CD4-positive, alpha-beta memory T cell (primary cell): ENCODE measurements around the gene RAB4A. TPM values are rescaled to one million over a fixed set of nuclear protein-coding genes. Genes with fewer than 3 reads are reported as not detected.
"Not testable (repeated sequence)": the region's sequence is repeated elsewhere in the genome, so short reads cannot be mapped to it uniquely, and the experiment has no call there.

Source experiments
- CTCF ChIA-PET: fragments of 350-600 bp; sonication (Branson Sonifier 250); formaldehyde crosslinking; loops from one replicate; lab custom pipeline; 2021; ENCODE audit warnings: inconsistent platforms; ENCODE audit not compliant: partially characterized antibody; lab: Charles Lee
- POLR2A ChIA-PET: fragments of 350-600 bp; sonication (Branson Sonifier 250); formaldehyde crosslinking; loops from one replicate; lab custom pipeline; 2021; ENCODE audit not compliant: partially characterized antibody; lab: Charles Lee
- DNase-seq, 5 donors: peaks; one replicate each; pipeline versions ENCODE4 v3.0.0 to v3.0.0-alpha.2; 2020 to 2022; ENCODE audit warnings: mixed read lengths in 1 of 5
- H3K27ac ChIP-seq: one replicate; pipeline ENCODE4 v1.7.0; 2013; ENCODE audit warnings: low read depth, low read length
- H3K27me3 ChIP-seq: 2 replicates; pipeline ENCODE4 v1.7.0; 2013; ENCODE audit warnings: mild to moderate bottlenecking, low read length, moderate library complexity; ENCODE audit not compliant: insufficient read depth
- H3K36me3 ChIP-seq: 2 replicates; pipeline ENCODE4 v1.7.0; 2013; ENCODE audit warnings: mild to moderate bottlenecking, low read length, moderate library complexity; ENCODE audit not compliant: insufficient read depth
- H3K4me1 ChIP-seq: 2 replicates; pipeline ENCODE4 v1.7.0; 2013; ENCODE audit warnings: mild to moderate bottlenecking, low read length, moderate library complexity; ENCODE audit not compliant: insufficient read depth
- H3K4me3 ChIP-seq, 2 donors: one replicate each; pipeline ENCODE4 v1.7.0; 2013; ENCODE audit warnings: low read length in 2 of 2, mild to moderate bottlenecking in 1 of 2
- H3K9me3 ChIP-seq, 2 donors: one replicate each; pipeline ENCODE4 v1.7.0; 2013; ENCODE audit warnings: low read length in 2 of 2, control low read depth in 1 of 2; ENCODE audit not compliant: control insufficient read depth in 1 of 2
- H3K27ac Mint-ChIP-seq, 7 donors: one replicate each; pipeline ENCODE4 v1.8.0; 2020 to 2021; ENCODE audit warnings: mixed read lengths in 7 of 7, mild to moderate bottlenecking in 6 of 7, inconsistent platforms in 3 of 7, moderate library complexity in 3 of 7
- H3K27me3 Mint-ChIP-seq, 2 donors: one replicate each; pipeline ENCODE4 v1.8.0; 2020 to 2021; ENCODE audit warnings: mixed read lengths in 2 of 2
- H3K36me3 Mint-ChIP-seq, 2 donors: one replicate each; pipeline ENCODE4 v1.8.0; 2020 to 2021; ENCODE audit warnings: mixed read lengths in 2 of 2, inconsistent platforms in 1 of 2, mild to moderate bottlenecking in 1 of 2
- H3K4me1 Mint-ChIP-seq, 4 donors: one replicate each; pipeline ENCODE4 v1.8.0; 2020 to 2021; ENCODE audit warnings: mixed read lengths in 4 of 4, mild to moderate bottlenecking in 1 of 4
- H3K4me3 Mint-ChIP-seq, 8 donors: one replicate each; pipeline ENCODE4 v1.8.0; 2020 to 2021; ENCODE audit warnings: mixed read lengths in 8 of 8, mild to moderate bottlenecking in 7 of 8, moderate library complexity in 6 of 8, inconsistent platforms in 3 of 8
- H3K9me3 Mint-ChIP-seq, 8 donors: one replicate each; pipeline ENCODE4 v1.8.0; 2020 to 2021; ENCODE audit warnings: mixed read lengths in 8 of 8, mild to moderate bottlenecking in 5 of 8, inconsistent platforms in 3 of 8, moderate library complexity in 1 of 8
- intact Hi-C: fragments of 100-400 bp; cut with micrococcal nuclease; formaldehyde crosslinking; loops from one replicate; pipeline ENCODE4 v1.15.1; 2023
- polyA plus RNA-seq, 2 donors: library from polyadenylated mRNA; unstranded; fragments of 300-500 nt; fragmentation: Illumina TruSeq; gene quantifications; one replicate each; pipeline ENCODE4 v1.2.3, GENCODE V29; 2021
- total RNA-seq, 2 experiments: library from RNA; stranded (reverse); gene quantifications; one replicate each; pipeline ENCODE4 v1.2.3, GENCODE V29; 2021

RAB4A gene
- total and polyA plus RNA-seq, 4 experiments from 2014 or later, result 18.8 to 44.9 (median 33.3) TPM

GRCh38 chr1:229284887-229285286 is 14.0 kb downstream of the RAB4A start:
- H3K27me3 Mint-ChIP-seq, result no peaks in the 10 kb centered on the region
- peaks cover 6% of the 10 kb centered on the region for H3K36me3 ChIP-seq
- H3K9me3 ChIP-seq, result no peaks in the 10 kb centered on the region
- no peaks in the 10 kb centered on the region for H3K27me3 ChIP-seq
- peaks cover 32% of the 10 kb centered on the region for H3K4me1 ChIP-seq
- H3K4me3 Mint-ChIP-seq, result peak overlapping the region in 1 of 8 donors; percentile 29
- CTCF ChIA-PET, result interaction anchor here (1.4 kb wide), 1 partner anchor 14 kb away, joined by 3 read pairs; the partner anchor contains the start of gene RAB4A
- no peak for DNase-seq
- peaks cover 38 to 70% (median 51%) of the 10 kb centered on the region in 4 donors for H3K4me1 Mint-ChIP-seq
- H3K27ac ChIP-seq, result no peak overlapping the region
- no peak overlapping the region for H3K27ac Mint-ChIP-seq
- peaks cover 36 to 52% of the 10 kb centered on the region in 2 donors for H3K36me3 Mint-ChIP-seq
- intact Hi-C loops, result no loop called here
- POLR2A ChIA-PET, result no interaction called here
- H3K9me3 Mint-ChIP-seq, result peaks cover 0 to 8% (median 3%) of the 10 kb centered on the region in 8 donors
- H3K4me3 ChIP-seq, result no peak overlapping the region

GRCh38 chr1:229285440-229285839 is 14.5 kb downstream of the RAB4A start:
- intact Hi-C loops, result no loop called here
- Histone ChIP-seq H3K4me1 (peaks cover 26% of the 10 kb centered on the region), H3K27me3 (no peaks in the 10 kb centered on the region), H3K9me3 (no peaks in the 10 kb centered on the region), H3K36me3 (peaks cover 6% of the 10 kb centered on the region), H3K4me3 (no peak overlapping the region), H3K27ac (no peak overlapping the region)
- Mint-ChIP-seq H3K4me3 (peak overlapping the region in 5 of 8 donors; percentile 9 to 51 (median 37)), H3K9me3 (peaks cover 0 to 8% (median 3%) of the 10 kb centered on the region in 8 donors), H3K36me3 (peaks cover 41 to 58% of the 10 kb centered on the region in 2 donors), H3K27me3 (no peaks in the 10 kb centered on the region), H3K4me1 (peaks cover 32 to 64% (median 48%) of the 10 kb centered on the region in 4 donors), H3K27ac (peak overlapping the region in 4 of 7 donors; percentile 2 to 44 (median 36))
- DNase-seq, result no peak
- ChIA-PET POLR2A (no interaction called here), CTCF (interaction anchor here (1.4 kb wide), 1 partner anchor 15 kb away, joined by 3 read pairs; the partner anchor contains the start of gene RAB4A)

GRCh38 chr1:229286099-229286766 is 15.3 kb downstream of the RAB4A start:
- intact Hi-C loops, result no loop called here
- DNase-seq, result peak in 1 of 5 donors; percentile 5
- Mint-ChIP-seq H3K9me3 (peaks cover 0 to 8% (median 3%) of the 10 kb centered on the region in 8 donors), H3K4me3 (peak overlapping the region in 5 of 8 donors; percentile 11 to 59 (median 36)), H3K27me3 (no peaks in the 10 kb centered on the region), H3K27ac (peak overlapping the region in 3 of 7 donors; percentile 5 to 61 (median 32)), H3K4me1 (peaks cover 29 to 56% (median 45%) of the 10 kb centered on the region in 4 donors), H3K36me3 (peaks cover 48 to 66% of the 10 kb centered on the region in 2 donors)
- peaks cover 20% of the 10 kb centered on the region for H3K4me1 ChIP-seq
- H3K9me3 ChIP-seq, result no peaks in the 10 kb centered on the region
- ChIA-PET CTCF (no interaction called here), POLR2A (no interaction called here)
- no peak overlapping the region for H3K27ac ChIP-seq
- no peak overlapping the region for H3K4me3 ChIP-seq
- peaks cover 6% of the 10 kb centered on the region for H3K36me3 ChIP-seq
- no peaks in the 10 kb centered on the region for H3K27me3 ChIP-seq

GRCh38 chr1:229287267-229287666 is 16.4 kb downstream of the RAB4A start:
- Histone ChIP-seq H3K36me3 (peaks cover 6% of the 10 kb centered on the region), H3K4me1 (peaks cover 20% of the 10 kb centered on the region), H3K27ac (no peak overlapping the region), H3K4me3 (no peak overlapping the region), H3K9me3 (no peaks in the 10 kb centered on the region), H3K27me3 (no peaks in the 10 kb centered on the region)
- CTCF ChIA-PET, result no interaction called here
- intact Hi-C loops, result no loop called here
- peak overlapping the region in 1 of 7 donors; percentile 10 for H3K27ac Mint-ChIP-seq
- peaks cover 25 to 49% (median 41%) of the 10 kb centered on the region in 4 donors for H3K4me1 Mint-ChIP-seq
- peaks cover 49 to 69% of the 10 kb centered on the region in 2 donors for H3K36me3 Mint-ChIP-seq
- H3K9me3 Mint-ChIP-seq, result peaks cover 0 to 8% (median 2%) of the 10 kb centered on the region in 8 donors
- POLR2A ChIA-PET, result interaction anchor here (1.8 kb wide), 1 partner anchor 16 kb away, joined by 6 read pairs; the partner anchor contains the start of gene RAB4A
- DNase-seq, result no peak
- no peaks in the 10 kb centered on the region for H3K27me3 Mint-ChIP-seq
- no peak overlapping the region for H3K4me3 Mint-ChIP-seq

GRCh38 chr1:229288516-229288915 is 17.6 kb downstream of the RAB4A start:
- Histone ChIP-seq H3K27me3 (no peaks in the 10 kb centered on the region), H3K4me1 (peaks cover 20% of the 10 kb centered on the region), H3K4me3 (no peak overlapping the region), H3K27ac (no peak overlapping the region), H3K36me3 (peaks cover 6% of the 10 kb centered on the region), H3K9me3 (no peaks in the 10 kb centered on the region)
- Mint-ChIP-seq H3K27me3 (no peaks in the 10 kb centered on the region), H3K4me1 (peaks cover 21 to 37% (median 31%) of the 10 kb centered on the region in 4 donors), H3K36me3 (peaks cover 42 to 61% of the 10 kb centered on the region in 2 donors), H3K27ac (peak overlapping the region in 1 of 7 donors; percentile 77), H3K4me3 (no peak overlapping the region), H3K9me3 (peaks cover 0 to 2% (median 0%) of the 10 kb centered on the region in 8 donors)
- intact Hi-C loops, result no loop called here
- POLR2A ChIA-PET, result interaction anchor here (1.8 kb wide), 1 partner anchor 17 kb away, joined by 6 read pairs; the partner anchor contains the start of gene RAB4A
- CTCF ChIA-PET, result no interaction called here
- no peak for DNase-seq

- H3K4me1 ChIP-seq, intact Hi-C loops, POLR2A ChIA-PET, H3K27ac Mint-ChIP-seq, H3K27me3 Mint-ChIP-seq, H3K4me3 ChIP-seq, DNase-seq, H3K27me3 ChIP-seq, CTCF ChIA-PET, H3K9me3 ChIP-seq, H3K4me3 Mint-ChIP-seq, H3K27ac ChIP-seq, H3K9me3 Mint-ChIP-seq: not testable (repeated sequence)
- H3K36me3 ChIP-seq, result peaks cover 13% of the 10 kb centered on the region
- Mint-ChIP-seq H3K4me1 (peaks cover 8 to 18% (median 14%) of the 10 kb centered on the region in 4 donors), H3K36me3 (peaks cover 55 to 63% of the 10 kb centered on the region in 2 donors)
Measured at GRCh38 chr1:229291686-229292085, 20.8 kb downstream of the RAB4A start.

- Histone ChIP-seq H3K4me1 (no peaks in the 10 kb centered on the region), H3K27me3 (no peaks in the 10 kb centered on the region), H3K9me3 (no peaks in the 10 kb centered on the region), H3K27ac (no peak overlapping the region), H3K36me3 (peaks cover 13% of the 10 kb centered on the region), H3K4me3 (no peak overlapping the region)
- H3K4me1 Mint-ChIP-seq, result peaks cover 0 to 14% (median 4%) of the 10 kb centered on the region in 4 donors
- ChIA-PET CTCF (no interaction called here), POLR2A (no interaction called here)
- peaks cover 55 to 57% of the 10 kb centered on the region in 2 donors for H3K36me3 Mint-ChIP-seq
- H3K9me3 Mint-ChIP-seq, result peaks cover 0 to 2% (median 0%) of the 10 kb centered on the region in 8 donors
- peak overlapping the region in 2 of 7 donors; percentile 57 to 92 for H3K27ac Mint-ChIP-seq
- intact Hi-C loops, result no loop called here
- no peaks in the 10 kb centered on the region for H3K27me3 Mint-ChIP-seq
- no peak for DNase-seq
- no peak overlapping the region for H3K4me3 Mint-ChIP-seq
Measured at GRCh38 chr1:229293528-229294204, 22.8 kb downstream of the RAB4A start.
